Muscle layer of duodenum (tissue), 2 donors: ENCODE measurements around the gene MAP2K3.
"Not testable (repeated sequence)": the region's sequence is repeated elsewhere in the genome, so short reads cannot be mapped to it uniquely, and the experiment has no call there.

Experiments used
- H3K27ac ChIP-seq: one replicate; pipeline ENCODE4 v1.7.0; 2013; ENCODE audit warnings: mild to moderate bottlenecking, low read length
- H3K27me3 ChIP-seq: one replicate; pipeline ENCODE4 v1.7.0; 2013; ENCODE audit warnings: low read depth, mild to moderate bottlenecking, control low read depth, low read length
- H3K36me3 ChIP-seq, 2 donors: one replicate each; pipeline ENCODE4 v1.7.0; 2013; ENCODE audit warnings: low read length in 2 of 2, control low read depth in 1 of 2, mild to moderate bottlenecking in 1 of 2; ENCODE audit not compliant: insufficient read depth in 2 of 2, control insufficient read depth in 1 of 2
- H3K4me1 ChIP-seq, 2 donors: one replicate each; pipeline ENCODE4 v1.7.0; 2013; ENCODE audit warnings: low read length in 2 of 2, mild to moderate bottlenecking in 2 of 2, control low read depth in 1 of 2, moderate library complexity in 1 of 2; ENCODE audit not compliant: insufficient read depth in 2 of 2, control insufficient read depth in 1 of 2
- H3K4me3 ChIP-seq, 2 donors: one replicate each; pipeline ENCODE4 v1.7.0; 2013; ENCODE audit warnings: low read length in 2 of 2, low read depth in 1 of 2, mild to moderate bottlenecking in 1 of 2
- H3K9me3 ChIP-seq, 2 donors: one replicate each; pipeline ENCODE4 v1.7.0; 2013; ENCODE audit warnings: low read length in 2 of 2, control low read depth in 1 of 2, mild to moderate bottlenecking in 1 of 2; ENCODE audit not compliant: control insufficient read depth in 1 of 2
- donor health status: healthy.

The MAP2K3 gene

DNA sequence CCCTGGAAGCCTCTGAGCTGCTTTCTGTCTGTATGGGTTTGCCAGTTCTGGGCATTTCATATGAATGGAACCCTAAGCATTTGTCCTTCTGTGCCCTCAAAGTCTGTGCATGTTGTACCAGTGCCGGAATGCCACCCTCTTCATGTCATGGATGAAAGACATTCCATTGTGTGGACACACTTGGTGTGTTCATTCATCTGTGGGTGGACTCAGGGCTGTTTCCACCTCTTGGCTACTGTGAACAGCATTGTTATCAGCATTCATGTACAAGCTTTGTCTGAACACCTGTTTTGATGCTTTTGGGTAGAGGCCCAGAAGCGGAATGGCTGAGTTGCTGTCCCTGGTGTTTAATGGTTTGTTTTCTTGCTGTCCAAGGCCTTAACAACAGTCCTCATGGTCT lies 61.6 kb downstream of the MAP2K3 start:
- not testable (repeated sequence) for H3K27ac ChIP-seq, H3K4me1 ChIP-seq, H3K9me3 ChIP-seq, H3K27me3 ChIP-seq, H3K36me3 ChIP-seq, H3K4me3 ChIP-seq

DNA sequence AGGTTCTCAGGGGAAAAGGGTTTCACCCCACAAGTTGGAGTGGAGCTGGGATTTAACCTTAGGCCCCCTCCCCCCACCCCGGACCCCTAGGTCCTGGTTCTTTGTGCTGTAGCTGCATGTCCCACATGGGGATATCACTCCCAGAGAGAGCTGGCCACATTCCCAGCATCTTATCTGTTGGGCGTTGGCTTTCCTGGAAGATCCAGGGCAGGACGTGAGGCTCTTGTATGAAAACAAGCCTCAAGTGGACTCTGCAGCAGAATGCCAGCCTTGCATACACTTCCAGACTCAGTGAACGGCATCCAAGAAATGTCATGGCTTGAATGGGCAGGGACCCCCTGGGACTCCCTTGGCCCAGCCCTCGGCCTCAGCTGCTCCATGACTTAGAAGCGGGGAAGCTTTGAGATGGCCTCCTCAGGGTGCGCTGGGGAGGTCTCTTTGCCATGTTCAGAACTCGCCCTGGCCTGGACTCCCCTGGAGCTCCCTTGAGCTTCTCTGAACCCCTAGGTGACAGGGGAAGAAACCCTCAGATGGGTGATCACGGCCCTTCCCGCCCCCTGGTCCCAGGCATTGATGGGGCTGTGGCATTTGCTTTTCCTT lies 62.2 kb downstream of the MAP2K3 start:
- H3K4me1 ChIP-seq, H3K27me3 ChIP-seq, H3K27ac ChIP-seq, H3K4me3 ChIP-seq, H3K9me3 ChIP-seq, H3K36me3 ChIP-seq: not testable (repeated sequence)

DNA sequence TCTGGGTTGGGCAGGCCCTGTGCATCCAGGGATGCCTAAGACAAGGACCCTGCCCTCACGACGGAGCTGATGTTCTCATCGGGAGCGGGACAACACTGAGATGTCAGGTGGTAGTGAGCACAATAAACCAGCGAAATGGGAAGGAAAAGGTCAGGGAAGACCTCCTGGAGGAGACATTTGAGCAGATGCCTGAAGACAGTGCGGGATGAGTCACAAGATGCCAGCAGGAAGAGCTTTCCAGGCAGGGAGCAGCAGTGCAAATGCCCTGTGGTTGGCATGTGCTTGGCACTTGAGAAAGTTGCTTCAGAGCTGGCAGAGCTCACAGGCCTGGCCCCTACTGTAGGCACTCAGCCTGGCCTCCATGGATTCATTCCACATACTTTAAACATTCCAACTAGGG lies 63.1 kb downstream of the MAP2K3 start:
- H3K9me3 ChIP-seq, H3K4me3 ChIP-seq, H3K4me1 ChIP-seq, H3K27ac ChIP-seq, H3K36me3 ChIP-seq, H3K27me3 ChIP-seq: not testable (repeated sequence)

DNA sequence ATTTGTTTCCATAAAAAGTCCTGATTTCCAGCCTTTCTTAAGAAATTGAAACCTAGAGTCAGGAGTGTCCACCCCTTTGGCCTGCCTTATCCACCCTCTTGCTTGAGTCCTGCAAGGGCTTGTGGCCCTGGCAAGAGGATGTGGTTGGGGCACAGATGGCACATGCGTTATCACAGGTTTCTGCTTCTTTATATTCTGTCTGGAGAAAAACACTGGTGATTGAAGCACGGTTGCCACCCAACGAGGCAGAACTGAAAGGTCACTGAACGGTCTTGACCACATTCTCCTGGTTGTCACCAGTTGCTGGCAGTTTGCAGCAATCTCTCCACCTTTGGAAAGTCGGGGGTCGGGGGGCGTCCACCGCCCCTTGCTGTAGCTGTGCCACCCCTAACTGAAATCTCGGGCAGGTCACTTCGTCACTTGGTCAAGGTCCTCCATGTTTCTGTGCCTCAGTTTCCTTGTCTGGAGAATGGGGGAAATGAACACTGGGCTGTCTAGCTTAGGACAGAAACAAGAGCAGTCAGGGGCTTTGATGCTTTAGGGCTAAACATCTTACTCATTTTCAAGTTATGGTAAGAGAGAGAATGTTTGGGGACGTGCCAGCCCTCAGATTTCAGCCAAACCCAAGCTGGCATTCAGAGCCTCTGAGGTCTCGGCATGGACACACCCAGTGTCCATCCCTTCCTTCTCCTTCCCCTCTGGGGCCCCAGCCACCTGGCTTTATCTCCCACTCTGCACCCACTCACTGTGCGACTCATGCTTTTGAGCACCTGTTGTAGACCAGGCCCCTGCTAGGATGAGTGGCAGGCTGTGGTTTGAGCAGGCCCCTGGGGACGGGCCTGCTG lies 63.8 kb downstream of the MAP2K3 start:
- H3K27me3 ChIP-seq, H3K4me3 ChIP-seq, H3K36me3 ChIP-seq, H3K27ac ChIP-seq, H3K4me1 ChIP-seq, H3K9me3 ChIP-seq: not testable (repeated sequence)

DNA sequence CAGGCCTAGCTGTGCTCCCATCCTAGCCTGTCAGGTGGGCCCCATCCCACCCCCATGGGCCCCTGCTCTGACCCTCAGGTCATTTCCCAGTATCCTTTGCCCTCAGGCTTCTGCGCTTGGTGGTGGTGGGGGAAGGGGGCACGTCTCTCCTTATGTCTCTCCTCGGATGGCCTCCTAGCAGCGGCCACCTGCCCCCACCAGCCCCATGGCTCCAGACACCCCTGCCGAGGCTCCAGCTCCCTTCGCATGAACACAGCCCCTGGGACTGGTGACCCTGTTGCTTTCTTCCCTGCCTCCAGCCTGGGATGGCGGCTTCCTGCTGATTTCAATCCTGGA lies 64.4 kb downstream of the MAP2K3 start:
- not testable (repeated sequence) for H3K36me3 ChIP-seq, H3K27ac ChIP-seq, H3K27me3 ChIP-seq, H3K9me3 ChIP-seq, H3K4me3 ChIP-seq, H3K4me1 ChIP-seq

DNA sequence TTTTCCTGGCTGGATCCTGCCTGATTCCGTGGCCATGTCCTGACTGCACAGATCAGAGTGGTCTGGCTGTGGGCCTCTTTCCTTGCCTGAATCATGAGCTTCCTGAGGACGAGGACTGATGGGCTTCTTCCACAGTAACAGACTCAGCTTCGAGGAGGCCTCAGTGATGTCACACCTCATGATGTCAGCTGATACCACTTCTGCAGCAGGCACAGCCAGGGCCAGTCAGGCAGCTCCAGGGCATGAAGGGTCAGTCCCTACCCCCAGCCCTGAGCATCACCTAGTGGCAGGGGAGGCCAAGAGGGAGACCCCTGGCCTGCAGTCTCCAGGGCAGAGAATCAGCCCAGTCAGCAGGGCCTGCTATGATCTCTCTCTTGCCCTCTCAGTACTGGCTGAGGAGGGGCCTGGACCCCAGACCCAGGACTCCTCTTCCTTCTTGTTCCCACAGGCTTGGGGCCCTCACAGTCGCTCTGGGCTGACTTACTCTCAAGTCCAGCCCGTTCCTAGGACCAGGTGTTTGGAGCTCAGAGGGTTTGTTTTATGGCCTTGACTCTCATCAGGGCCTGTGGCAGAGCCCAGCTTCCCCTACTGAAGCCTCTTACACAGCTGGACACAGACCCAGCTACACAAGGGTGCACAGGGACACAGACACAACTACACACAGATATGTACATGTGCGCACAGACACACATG lies 65.0 kb downstream of the MAP2K3 start:
- not testable (repeated sequence) for H3K27ac ChIP-seq, H3K36me3 ChIP-seq, H3K4me1 ChIP-seq, H3K9me3 ChIP-seq, H3K27me3 ChIP-seq, H3K4me3 ChIP-seq

DNA sequence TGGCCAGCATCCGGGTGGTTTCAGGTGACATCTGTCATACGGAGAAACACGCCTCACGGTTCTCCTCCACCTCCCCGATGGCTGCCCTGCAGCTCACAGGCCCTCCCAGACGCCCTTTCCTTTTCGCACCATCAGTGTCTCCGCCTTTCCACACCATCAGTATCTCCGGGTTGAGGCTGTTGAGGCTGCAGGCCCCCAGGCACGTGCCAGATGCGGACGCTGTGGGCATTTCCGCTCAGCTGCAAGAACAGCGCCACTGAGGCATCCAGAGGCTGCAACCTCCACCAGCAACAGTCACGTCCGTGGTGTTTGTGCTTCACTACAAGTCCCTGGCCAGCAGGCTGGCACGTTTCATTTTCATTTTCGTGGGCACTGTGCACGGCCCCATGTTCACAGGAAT lies 66.0 kb downstream of the MAP2K3 start:
- H3K4me1 ChIP-seq, H3K36me3 ChIP-seq, H3K4me3 ChIP-seq, H3K9me3 ChIP-seq, H3K27ac ChIP-seq, H3K27me3 ChIP-seq: not testable (repeated sequence)

DNA sequence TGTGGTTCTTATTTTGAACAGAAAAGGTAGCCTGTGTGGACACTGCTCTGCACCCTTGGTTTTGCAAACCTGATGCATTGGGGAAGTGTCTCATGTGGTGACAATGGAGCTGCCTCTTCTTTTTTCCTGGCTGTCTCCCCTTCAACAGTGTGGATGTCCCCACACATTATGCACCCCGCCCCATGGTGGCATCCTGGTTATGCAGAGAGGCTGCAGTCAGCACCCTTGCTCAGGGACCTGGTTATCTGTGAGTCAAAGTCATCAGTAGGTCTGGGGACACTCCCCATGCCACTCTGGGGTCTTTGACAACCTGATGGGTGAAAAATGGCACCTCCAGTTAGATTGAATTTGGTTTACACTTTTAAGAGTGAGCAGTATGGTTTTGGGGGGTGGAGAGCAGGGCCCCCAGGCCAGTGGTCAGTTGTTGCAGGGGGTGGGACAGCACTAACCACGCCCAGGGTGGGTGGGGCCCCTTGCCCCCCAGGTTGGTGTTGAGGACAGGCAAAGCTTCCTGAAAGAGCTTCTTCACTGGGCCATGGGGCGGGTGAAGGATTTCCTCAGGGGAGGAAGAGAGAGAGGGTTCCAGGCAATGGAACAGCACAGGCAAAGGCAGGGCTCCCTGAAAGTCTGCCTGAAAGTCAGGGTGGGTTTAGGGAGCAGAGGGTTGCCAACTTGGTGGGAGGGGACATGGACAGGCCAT lies 67.0 kb downstream of the MAP2K3 start:
- no peak overlapping the region for H3K27ac ChIP-seq
- no peaks in the 10 kb centered on the region for H3K36me3 ChIP-seq
- no peaks in the 10 kb centered on the region for H3K4me1 ChIP-seq

DNA sequence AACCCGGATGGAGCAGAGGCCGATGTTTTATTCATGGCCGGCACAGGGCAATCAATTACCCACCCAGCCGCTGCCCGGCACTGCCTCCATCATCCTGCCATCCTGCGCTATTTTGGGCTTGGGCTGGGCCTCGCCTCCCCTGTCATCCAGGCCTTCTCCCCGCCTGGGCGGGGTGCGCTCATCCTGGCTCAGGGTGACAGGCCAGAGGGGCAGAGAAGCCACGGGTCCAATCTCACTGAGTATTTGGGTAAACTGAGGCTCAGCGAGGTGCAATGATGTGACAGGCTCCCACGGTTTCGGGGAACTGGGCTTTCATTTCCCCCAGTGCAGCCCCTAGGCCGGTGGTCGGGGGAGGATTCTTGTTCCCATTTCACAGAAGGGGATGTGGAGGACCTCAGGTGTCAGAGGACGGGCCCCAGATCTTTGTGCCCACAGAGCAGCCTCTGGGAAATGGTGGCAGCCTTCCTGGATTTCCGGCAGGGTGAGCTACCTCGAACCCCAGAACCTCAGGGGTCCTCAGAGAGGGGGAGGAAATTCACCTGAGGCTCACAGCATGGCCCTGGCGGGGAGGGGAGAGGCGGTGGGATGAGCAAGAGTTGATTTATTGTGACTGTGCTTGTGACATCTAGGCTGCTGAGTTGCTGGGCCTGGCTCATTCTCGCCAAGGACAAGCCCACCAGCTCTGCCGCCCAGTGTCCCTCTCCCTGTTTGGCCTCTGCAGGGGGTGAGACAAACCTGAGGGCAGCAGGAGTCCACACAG lies 67.9 kb downstream of the MAP2K3 start:
- H3K9me3 ChIP-seq: no peaks in the 10 kb centered on the region
- H3K36me3 ChIP-seq: no peaks in the 10 kb centered on the region
- no peak overlapping the region for H3K27ac ChIP-seq
- H3K4me3 ChIP-seq: no peak overlapping the region
- H3K4me1 ChIP-seq: no peaks in the 10 kb centered on the region
- no peaks in the 10 kb centered on the region for H3K27me3 ChIP-seq

More for the DNA sequence above, 67.0 kb downstream of the MAP2K3 start:
- no peaks in the 10 kb centered on the region for H3K27me3 ChIP-seq
- no peaks in the 10 kb centered on the region for H3K9me3 ChIP-seq
- H3K4me3 ChIP-seq: no peak overlapping the region

DNA sequence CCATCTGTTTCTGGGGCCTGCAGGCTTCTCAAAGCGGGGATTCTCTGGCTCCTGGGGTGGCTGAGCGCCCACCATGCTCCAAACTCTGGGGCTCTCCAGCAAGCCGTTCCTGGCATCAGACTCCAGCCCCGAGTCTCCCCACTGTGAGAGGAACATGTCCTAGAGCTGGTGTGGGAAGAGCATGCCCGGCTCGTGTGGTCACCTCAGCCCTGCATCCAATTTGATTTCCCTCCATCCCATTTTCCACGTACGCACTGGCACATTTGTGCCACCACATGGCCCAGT lies 68.4 kb downstream of the MAP2K3 start:
- Histone ChIP-seq H3K9me3 (no peaks in the 10 kb centered on the region), H3K4me3 (no peak overlapping the region), H3K27ac (no peak overlapping the region), H3K4me1 (no peaks in the 10 kb centered on the region), H3K27me3 (no peaks in the 10 kb centered on the region), H3K36me3 (no peaks in the 10 kb centered on the region)

DNA sequence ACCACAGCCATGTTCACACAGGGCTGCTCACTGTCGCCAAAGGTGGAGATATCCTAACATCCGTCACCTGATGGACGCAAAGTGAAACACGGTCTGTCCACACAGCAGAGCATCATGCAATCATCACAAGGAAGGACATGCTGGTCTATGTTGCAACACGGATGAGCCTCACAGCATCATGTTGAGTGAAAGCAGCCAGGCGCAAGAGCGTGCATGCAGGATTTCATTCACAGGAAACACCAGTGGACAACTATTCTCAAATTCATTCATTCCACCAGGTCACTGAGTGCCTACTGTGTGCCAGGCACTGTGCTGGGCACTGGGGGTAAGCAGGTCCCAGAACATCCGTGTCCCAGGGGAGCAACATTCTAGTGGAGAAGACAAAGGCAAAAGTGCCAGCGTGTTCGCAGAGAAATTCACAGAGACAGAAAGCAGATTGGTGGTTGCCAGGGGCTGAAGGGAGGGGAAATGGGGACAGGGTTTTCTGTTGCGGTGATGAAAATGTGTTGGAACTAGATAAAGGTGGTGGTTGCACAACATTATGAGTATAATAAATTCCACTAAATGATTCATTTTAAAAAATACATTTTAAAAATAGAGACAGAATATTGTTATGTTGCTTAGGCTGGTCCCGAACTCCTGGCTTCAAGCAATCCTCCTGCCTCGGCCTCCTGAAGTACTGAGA lies 69.0 kb downstream of the MAP2K3 start:
- H3K9me3 ChIP-seq: no peaks in the 10 kb centered on the region
- H3K36me3 ChIP-seq: no peaks in the 10 kb centered on the region
- no peaks in the 10 kb centered on the region for H3K4me1 ChIP-seq
- no peak overlapping the region for H3K4me3 ChIP-seq
- no peak overlapping the region for H3K27ac ChIP-seq
- no peaks in the 10 kb centered on the region for H3K27me3 ChIP-seq
